ENCODE measurements around the gene IRF7. TPM values are rescaled to one million over a fixed set of nuclear protein-coding genes. Genes with fewer than 3 reads are reported as not detected.

Gene IRF7
- total and polyA plus RNA-seq, 2 donors (not counting 3 experiments of a cell fraction or from before 2014, with no cell fraction given), result 12.6 to 14.7 TPM

- CTCF ChIA-PET, result interaction anchor here (0.7 kb wide), 1 partner anchor 130 kb away, joined by 3 read pairs; no protein-coding TSS in a partner anchor
- H3K36me3 ChIP-seq (ENCODE audit: control insufficient read depth in 2 of 2, extremely low read depth in 1 of 2, insufficient read depth in 2 of 2, low read length in 2 of 2), result no peaks in the 10 kb centered on the region
- no peak overlapping the region for H3K4me3 ChIP-seq (replicated peaks in 1 of 3; ENCODE audit: insufficient read depth in 1 of 3, low read depth in 1 of 3, low read length in 3 of 3)
- no peak for TF ChIP-seq FOS (IDR thresholded peaks at IDR 0.05; ENCODE audit: borderline replicate concordance, insufficient read depth, low read length)
- no peak for TF ChIP-seq CTCF (IDR thresholded peaks at IDR 0.05; ENCODE audit: extremely low read depth in 1 of 2, insufficient read depth in 1 of 2, low read depth in 1 of 2, low read length in 2 of 2)
- TF ChIP-seq MAX (IDR thresholded peaks at IDR 0.05; ENCODE audit: insufficient read depth, insufficient read length), result no peak
- no peak for TF ChIP-seq EZH2 (IDR thresholded peaks at IDR 0.05; ENCODE audit: borderline replicate concordance, low read depth, low read length, severe bottlenecking)
- no peak for TF ChIP-seq POLR2AphosphoS5 (IDR thresholded peaks at IDR 0.05; ENCODE audit: insufficient read depth, low read depth, low read length)
- no peak for TF ChIP-seq JUN (IDR thresholded peaks at IDR 0.05; ENCODE audit: borderline replicate concordance, insufficient read depth, insufficient read length, low read depth)
- TF ChIP-seq GATA2 (IDR thresholded peaks at IDR 0.05; ENCODE audit: insufficient read depth, insufficient read length, low read depth, low read length), result no peak
- TF ChIP-seq POLR2A (IDR thresholded peaks at IDR 0.05; ENCODE audit: low read depth, low read length), result no peak
- TF ChIP-seq MYC (IDR thresholded peaks at IDR 0.05; ENCODE audit: low read depth, low read length), result no peak
- no peaks in the 10 kb centered on the region for H3K9me3 ChIP-seq (replicated peaks; ENCODE audit: control insufficient read depth, insufficient read depth, low read length)
- no peaks in the 10 kb centered on the region for H3K4me1 ChIP-seq (ENCODE audit: control insufficient read depth, extremely low read depth, insufficient read depth, low read length)
- no peak overlapping the region for H3K4me2 ChIP-seq (ENCODE audit: insufficient read depth, low read length)
- DNase-seq (ENCODE audit: low read depth, low spot score), result no peak
- no peak overlapping the region for H3K27ac ChIP-seq (ENCODE audit: insufficient read depth, low read depth, low read length)
- no peak overlapping the region for H2AFZ ChIP-seq (ENCODE audit: low read depth, low read length)
- FAIRE-seq, result no peak
- no peak overlapping the region for H3K9ac ChIP-seq (replicated peaks; ENCODE audit: extremely low read depth, insufficient read depth, low read length)
- intact Hi-C loops (cut with micrococcal nuclease) (no loop called here), dilution Hi-C loops (cut with MboI; ENCODE audit: extremely low pct_ligation_motif_present, low sequenced_read_pairs) (no loop called here)
- no peaks in the 10 kb centered on the region for H4K20me1 ChIP-seq (replicated peaks; ENCODE audit: control insufficient read depth, extremely low read depth, insufficient read depth, low read length)
- no TSS peak for BruUV-seq (replicated peaks)
- POLR2A ChIA-PET, result no interaction called here
- H3K79me2 ChIP-seq (ENCODE audit: control insufficient read depth, insufficient read depth, low read length), result no peaks in the 10 kb centered on the region
- H3K9me1 ChIP-seq (replicated peaks; ENCODE audit: control insufficient read depth, extremely low read depth, insufficient read depth, low read length), result no peaks in the 10 kb centered on the region
- H3K27me3 ChIP-seq (ENCODE audit: control insufficient read depth in 2 of 2, insufficient read depth in 2 of 2, low read length in 2 of 2), result peaks cover 4 to 14% of the 10 kb centered on the region in 2 experiments
These were observed 13.5 kb upstream of the IRF7 start for GRCh38 chr11:629237-629583.
